ENCODE measurements around the gene KCNK16.

- TF ChIP-seq CTCF (IDR thresholded peaks at IDR 0.05) = no peak
- no peak for TF ChIP-seq POLR2A (IDR thresholded peaks at IDR 0.05)
- no peak for TF ChIP-seq POLR2AphosphoS5 (IDR thresholded peaks at IDR 0.05)
These were observed 24.4 kb downstream of the KCNK16 start for GRCh38 chr6:39298061-39298460.

All from breast epithelium (tissue), 3 donors.